GM13976 (cell line): ENCODE measurements around the gene RDH13.

ENCODE experiments used
- DNase-seq: peaks from one replicate; pipeline ENCODE4 v3.0.0; 2012; ENCODE audit warnings: low spot score
- in situ Hi-C: fragments of 300-500 bp; cut with MboI; formaldehyde crosslinking; loops from one replicate; pipeline ENCODE4 v1.12.0; 2022; ENCODE audit warnings: low sequenced_read_pairs, mixed read lengths, inconsistent platforms; ENCODE audit not compliant: unreplicated experiment
- TF ChIP-seq, protein P1 (sequence below): IDR thresholded peaks from 2 replicates; pipeline ENCODE4 v1.5.1; 2012; ENCODE audit warnings: borderline replicate concordance, mild to moderate bottlenecking; ENCODE audit not compliant: insufficient read depth; ENCODE audit errors: extremely low read depth, missing control alignments, control extremely low read depth

RDH13 gene

DNA sequence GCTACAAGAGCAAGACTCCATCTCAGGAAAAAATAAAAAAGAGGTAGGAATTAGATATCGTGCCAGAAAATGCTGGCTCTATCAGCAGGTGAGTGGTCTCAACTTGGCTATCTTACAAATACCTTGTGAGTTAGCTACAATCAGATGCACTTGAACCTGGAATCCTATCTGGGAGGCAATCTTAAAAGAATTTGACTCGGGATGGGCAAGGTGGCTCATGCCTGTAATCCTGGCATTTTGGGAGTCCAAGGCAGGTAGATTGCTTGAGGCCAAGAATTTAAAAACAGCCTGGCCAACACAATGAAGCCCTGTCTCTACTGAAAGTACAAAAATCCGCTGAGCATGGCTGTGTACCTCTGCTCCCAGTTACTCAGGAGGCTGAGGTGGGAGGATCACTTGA lies 67.4 kb downstream of the RDH13 start:
- in situ Hi-C loops: no loop called here
- no peak for DNase-seq
- TF ChIP-seq, protein P1, sequence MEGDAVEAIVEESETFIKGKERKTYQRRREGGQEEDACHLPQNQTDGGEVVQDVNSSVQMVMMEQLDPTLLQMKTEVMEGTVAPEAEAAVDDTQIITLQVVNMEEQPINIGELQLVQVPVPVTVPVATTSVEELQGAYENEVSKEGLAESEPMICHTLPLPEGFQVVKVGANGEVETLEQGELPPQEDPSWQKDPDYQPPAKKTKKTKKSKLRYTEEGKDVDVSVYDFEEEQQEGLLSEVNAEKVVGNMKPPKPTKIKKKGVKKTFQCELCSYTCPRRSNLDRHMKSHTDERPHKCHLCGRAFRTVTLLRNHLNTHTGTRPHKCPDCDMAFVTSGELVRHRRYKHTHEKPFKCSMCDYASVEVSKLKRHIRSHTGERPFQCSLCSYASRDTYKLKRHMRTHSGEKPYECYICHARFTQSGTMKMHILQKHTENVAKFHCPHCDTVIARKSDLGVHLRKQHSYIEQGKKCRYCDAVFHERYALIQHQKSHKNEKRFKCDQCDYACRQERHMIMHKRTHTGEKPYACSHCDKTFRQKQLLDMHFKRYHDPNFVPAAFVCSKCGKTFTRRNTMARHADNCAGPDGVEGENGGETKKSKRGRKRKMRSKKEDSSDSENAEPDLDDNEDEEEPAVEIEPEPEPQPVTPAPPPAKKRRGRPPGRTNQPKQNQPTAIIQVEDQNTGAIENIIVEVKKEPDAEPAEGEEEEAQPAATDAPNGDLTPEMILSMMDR: no peak
